DND-41 (cell line): ENCODE results near the gene NOX4.
"Not testable (repeated sequence)": the region's sequence is repeated elsewhere in the genome, so short reads cannot be mapped to it uniquely, and the experiment has no call there.

Experiments used
- ATAC-seq: fragments of 200-7000 bp; cut with Tn5 transposase; 3 replicates; pipeline ENCODE4 v1.9.1; 2021; ENCODE audit warnings: low read depth; ENCODE audit not compliant: insufficient read depth
- DNase-seq: peaks from one replicate; pipeline ENCODE4 v3.0.0-alpha.2; 2020
- H2AFZ ChIP-seq: 2 replicates; pipeline ENCODE4 v1.6.0; 2012; ENCODE audit warnings: low read depth, low read length
- H3K27ac ChIP-seq: 2 replicates; pipeline ENCODE4 v1.5.1; 2012; ENCODE audit warnings: low read length, inconsistent platforms
- H3K27me3 ChIP-seq: fragments of 200-600 bp; sonication (generic); 2 replicates; pipeline ENCODE4 v1.6.0; 2012; ENCODE audit warnings: low read length, mild to moderate bottlenecking, inconsistent platforms; ENCODE audit not compliant: insufficient read depth, poor library complexity
- H3K36me3 ChIP-seq: 2 replicates; pipeline ENCODE4 v1.5.1; 2012; ENCODE audit warnings: low read length, inconsistent platforms; ENCODE audit not compliant: insufficient read depth
- H3K4me1 ChIP-seq: 2 replicates; pipeline ENCODE4 v1.5.1; 2012; ENCODE audit warnings: mild to moderate bottlenecking, low read length; ENCODE audit not compliant: insufficient read depth
- H3K4me2 ChIP-seq: 2 replicates; pipeline ENCODE4 v1.6.0; 2012; ENCODE audit warnings: mild to moderate bottlenecking, moderate library complexity, low read length, inconsistent platforms; ENCODE audit not compliant: insufficient read depth
- H3K4me3 ChIP-seq, 2 experiments: fragments of 200-600 bp in 1 of 2; shearing (Covaris generic) in 1 of 2; 2 replicates each; pipeline ENCODE4 v1.5.1; 2012 to 2016; ENCODE audit warnings: inconsistent platforms in 2 of 2, low read length in 2 of 2, mild to moderate bottlenecking in 2 of 2, low read depth in 1 of 2, moderate library complexity in 1 of 2
- H3K79me2 ChIP-seq: 2 replicates; pipeline ENCODE4 v1.6.0; 2012; ENCODE audit warnings: low read length, inconsistent platforms; ENCODE audit not compliant: insufficient read depth
- H3K9ac ChIP-seq: 2 replicates; pipeline ENCODE4 v1.6.0; 2012; ENCODE audit warnings: low read depth, mild to moderate bottlenecking, inconsistent platforms, low read length, moderate library complexity
- H3K9me3 ChIP-seq: 2 replicates; pipeline ENCODE4 v1.5.1; 2012; ENCODE audit warnings: low read length, moderate library complexity, mild to moderate bottlenecking, inconsistent platforms; ENCODE audit not compliant: insufficient read depth, severe bottlenecking
- H4K20me1 ChIP-seq: 2 replicates; pipeline ENCODE4 v1.6.0; 2012; ENCODE audit warnings: low read length; ENCODE audit not compliant: insufficient read depth
- EZH2 ChIP-seq: IDR thresholded peaks from 3 replicates; pipeline ENCODE4 v1.6.1; 2012; ENCODE audit warnings: borderline replicate concordance, low read depth, mild to moderate bottlenecking, moderate library complexity, low read length, inconsistent platforms; ENCODE audit not compliant: severe bottlenecking
- TF ChIP-seq, protein P1 (sequence below): IDR thresholded peaks from 2 replicates; pipeline ENCODE4 v1.5.1; 2012; ENCODE audit warnings: borderline replicate concordance, low read length, moderate library complexity, mild to moderate bottlenecking; ENCODE audit not compliant: poor library complexity, severe bottlenecking; ENCODE audit errors: extremely low read depth

Gene NOX4

DNA sequence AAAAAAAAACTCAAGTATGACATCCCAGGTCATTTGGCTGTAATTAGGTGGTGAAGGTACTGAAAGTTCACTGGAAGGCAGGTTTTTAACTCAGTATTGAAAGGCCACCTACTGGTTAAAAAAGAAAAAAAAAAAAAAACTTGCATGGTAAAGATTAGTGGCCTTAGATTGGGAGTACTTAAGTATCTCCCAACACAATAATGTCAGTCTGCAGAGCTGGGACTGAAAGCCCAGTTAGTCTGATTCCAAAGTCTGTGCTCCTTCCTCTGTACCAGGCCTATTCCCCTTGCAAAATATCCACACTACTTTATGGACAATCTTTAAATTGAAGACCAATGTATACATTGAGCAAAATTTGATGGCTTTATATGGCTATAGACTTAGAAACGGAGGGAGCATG lies 85.5 kb downstream of the NOX4 start:
- H3K9me3 ChIP-seq, result no peaks in the 10 kb centered on the region
- H3K27me3 ChIP-seq, result no peaks in the 10 kb centered on the region
- H3K36me3 ChIP-seq, result no peaks in the 10 kb centered on the region
- no peaks in the 10 kb centered on the region for H3K79me2 ChIP-seq
- H2AFZ ChIP-seq, result no peak overlapping the region
- DNase-seq, result no peak
- no peak overlapping the region for H3K27ac ChIP-seq
- ATAC-seq, result no peak
- TF ChIP-seq, protein P1, sequence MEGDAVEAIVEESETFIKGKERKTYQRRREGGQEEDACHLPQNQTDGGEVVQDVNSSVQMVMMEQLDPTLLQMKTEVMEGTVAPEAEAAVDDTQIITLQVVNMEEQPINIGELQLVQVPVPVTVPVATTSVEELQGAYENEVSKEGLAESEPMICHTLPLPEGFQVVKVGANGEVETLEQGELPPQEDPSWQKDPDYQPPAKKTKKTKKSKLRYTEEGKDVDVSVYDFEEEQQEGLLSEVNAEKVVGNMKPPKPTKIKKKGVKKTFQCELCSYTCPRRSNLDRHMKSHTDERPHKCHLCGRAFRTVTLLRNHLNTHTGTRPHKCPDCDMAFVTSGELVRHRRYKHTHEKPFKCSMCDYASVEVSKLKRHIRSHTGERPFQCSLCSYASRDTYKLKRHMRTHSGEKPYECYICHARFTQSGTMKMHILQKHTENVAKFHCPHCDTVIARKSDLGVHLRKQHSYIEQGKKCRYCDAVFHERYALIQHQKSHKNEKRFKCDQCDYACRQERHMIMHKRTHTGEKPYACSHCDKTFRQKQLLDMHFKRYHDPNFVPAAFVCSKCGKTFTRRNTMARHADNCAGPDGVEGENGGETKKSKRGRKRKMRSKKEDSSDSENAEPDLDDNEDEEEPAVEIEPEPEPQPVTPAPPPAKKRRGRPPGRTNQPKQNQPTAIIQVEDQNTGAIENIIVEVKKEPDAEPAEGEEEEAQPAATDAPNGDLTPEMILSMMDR, result no peak
- no peak for TF ChIP-seq EZH2
- no peak overlapping the region for H3K4me3 ChIP-seq
- H3K4me2 ChIP-seq, result no peak overlapping the region
- H3K4me1 ChIP-seq, result no peaks in the 10 kb centered on the region
- no peaks in the 10 kb centered on the region for H4K20me1 ChIP-seq
- H3K9ac ChIP-seq, result no peak overlapping the region

DNA sequence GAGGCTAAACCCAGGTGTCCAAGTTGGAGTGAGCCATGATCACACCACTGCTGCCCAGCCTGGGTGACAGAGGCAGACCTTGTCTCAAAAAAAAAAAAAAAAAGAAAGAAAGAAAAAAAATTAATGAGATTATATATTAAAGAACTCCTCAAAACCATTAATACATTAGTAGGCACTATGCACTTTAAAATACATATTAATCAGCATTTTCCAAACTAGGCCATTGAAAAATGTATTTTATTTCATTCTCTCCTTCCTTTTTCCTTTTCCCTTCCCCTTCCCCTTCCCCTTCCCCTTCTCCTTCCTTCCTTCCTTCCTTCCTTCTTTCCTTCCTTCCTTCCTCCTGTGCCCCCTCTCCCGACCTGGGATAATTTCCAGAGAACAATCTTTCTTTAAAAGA lies 99.5 kb downstream of the NOX4 start:
- H2AFZ ChIP-seq, ATAC-seq, DNase-seq, H3K9ac ChIP-seq, H3K4me3 ChIP-seq, H3K36me3 ChIP-seq, H3K27ac ChIP-seq, H4K20me1 ChIP-seq, H3K27me3 ChIP-seq, H3K79me2 ChIP-seq, H3K4me1 ChIP-seq, H3K4me2 ChIP-seq, H3K9me3 ChIP-seq: not testable (repeated sequence)

DNA sequence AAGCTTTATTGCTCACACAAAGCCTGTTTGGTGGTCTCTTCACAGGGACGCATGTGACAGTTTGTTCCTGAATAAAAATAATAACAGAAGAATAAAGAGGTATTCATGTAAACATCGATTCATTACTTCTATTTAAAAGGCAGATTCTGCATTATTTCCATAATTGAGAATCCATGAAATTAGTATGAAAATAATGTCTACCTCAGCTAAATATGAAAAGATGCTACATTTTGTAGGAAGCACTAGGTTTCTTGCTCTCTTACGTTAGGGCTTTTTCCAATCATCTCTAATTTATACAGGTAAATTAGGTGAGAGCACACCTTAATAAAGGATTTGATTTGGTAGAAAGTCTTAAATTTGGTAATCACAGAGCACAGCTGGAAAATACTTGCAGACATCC lies 103.7 kb downstream of the NOX4 start:
- H3K27me3 ChIP-seq, H3K36me3 ChIP-seq, H3K79me2 ChIP-seq, H3K4me3 ChIP-seq, H3K4me1 ChIP-seq, H4K20me1 ChIP-seq, H2AFZ ChIP-seq, H3K4me2 ChIP-seq, DNase-seq, H3K9me3 ChIP-seq, ATAC-seq, H3K9ac ChIP-seq, H3K27ac ChIP-seq: not testable (repeated sequence)

DNA sequence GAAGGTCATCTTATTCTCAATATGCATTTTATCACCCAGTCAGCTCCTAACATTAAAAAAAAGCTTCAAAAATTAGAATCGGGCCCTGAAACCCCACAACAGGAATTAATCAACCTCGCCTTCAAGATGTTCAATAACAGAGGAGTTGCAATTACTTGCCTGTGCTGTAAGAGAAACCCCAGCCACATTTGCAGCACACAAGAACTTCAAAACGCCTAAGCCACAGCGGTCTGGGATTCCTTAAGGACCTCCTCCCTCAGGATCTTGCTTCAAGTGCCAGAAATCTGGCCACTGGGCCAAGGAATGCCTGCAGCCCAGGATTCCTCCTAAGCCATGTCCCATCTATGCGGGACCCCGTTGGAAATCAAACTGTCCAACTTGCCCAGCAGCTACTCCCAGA lies 108.2 kb downstream of the NOX4 start:
- H3K9ac ChIP-seq, H3K4me1 ChIP-seq, H3K36me3 ChIP-seq, H3K79me2 ChIP-seq, H3K9me3 ChIP-seq, H3K4me2 ChIP-seq, H3K4me3 ChIP-seq, H3K27ac ChIP-seq, H3K27me3 ChIP-seq, ATAC-seq, H4K20me1 ChIP-seq, H2AFZ ChIP-seq, DNase-seq: not testable (repeated sequence)

DNA sequence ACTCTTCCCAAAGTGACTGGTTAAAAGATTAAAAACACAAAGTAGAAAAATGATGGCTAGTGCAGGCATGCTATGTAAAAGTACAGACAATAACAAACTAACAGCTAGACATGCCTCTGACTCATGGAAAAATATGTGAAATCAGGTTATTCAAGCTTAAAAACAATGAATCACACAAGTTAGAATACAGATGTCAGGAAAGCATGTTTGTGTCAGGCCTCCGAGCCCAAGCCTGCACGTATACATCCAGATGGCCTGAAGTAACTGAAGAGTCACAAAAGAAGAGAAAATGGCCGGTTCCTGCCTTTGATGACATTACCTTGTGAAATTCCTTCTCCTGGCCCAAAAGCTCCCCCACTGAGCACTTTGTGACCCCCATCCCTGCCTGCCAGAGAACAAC lies 110.1 kb downstream of the NOX4 start:
- Histone ChIP-seq H3K4me2 (no peak overlapping the region), H4K20me1 (no peaks in the 10 kb centered on the region), H3K9ac (no peak overlapping the region), H2AFZ (no peak overlapping the region), H3K4me1 (no peaks in the 10 kb centered on the region), H3K9me3 (no peaks in the 10 kb centered on the region), H3K27ac (no peak overlapping the region), H3K27me3 (no peaks in the 10 kb centered on the region), H3K79me2 (no peaks in the 10 kb centered on the region), H3K4me3 (no peak overlapping the region), H3K36me3 (no peaks in the 10 kb centered on the region)
- DNase-seq, result no peak
- no peak for TF ChIP-seq EZH2
- TF ChIP-seq, protein P1, result no peak
- ATAC-seq, result no peak

DNA sequence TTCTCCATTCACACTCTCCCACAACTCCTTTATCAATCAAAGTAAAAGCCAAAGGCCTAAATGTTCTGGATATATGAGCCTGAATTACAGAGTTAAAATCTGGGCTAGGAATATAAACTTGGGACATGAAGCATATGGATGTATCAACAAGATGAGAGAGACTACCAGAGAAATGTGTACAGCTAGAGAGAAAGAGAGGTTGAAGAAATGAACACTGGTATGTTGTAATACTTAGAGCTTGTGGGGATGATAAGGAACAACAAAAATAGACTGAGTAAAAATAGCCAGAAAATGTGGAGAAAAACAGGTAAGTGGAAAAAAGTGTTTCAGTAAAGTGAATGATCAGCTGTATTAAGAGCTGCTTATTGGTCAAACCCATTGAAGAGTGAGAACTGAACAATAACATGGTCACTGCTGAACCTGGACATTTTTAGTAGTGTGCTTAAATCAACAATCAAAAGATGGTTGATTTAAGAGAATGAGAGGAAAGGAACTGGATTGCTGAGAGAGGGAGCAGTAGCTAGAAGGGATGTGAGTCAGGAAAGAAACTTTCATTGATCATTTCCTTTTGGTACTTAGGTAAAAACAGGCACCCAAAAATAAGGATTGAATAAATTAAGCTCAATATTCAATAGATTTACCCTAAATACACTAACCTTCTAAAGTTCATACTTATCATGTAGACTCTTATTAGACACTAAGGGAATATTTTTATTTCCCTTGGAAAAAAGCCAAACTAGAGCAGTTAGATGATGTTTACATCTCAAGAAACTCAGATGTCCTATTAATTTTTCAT lies 111.0 kb downstream of the NOX4 start:
- not testable (repeated sequence) for H3K27me3 ChIP-seq, H3K9me3 ChIP-seq, DNase-seq, H3K79me2 ChIP-seq, H3K4me1 ChIP-seq, H3K4me2 ChIP-seq, H3K27ac ChIP-seq, H4K20me1 ChIP-seq, H3K9ac ChIP-seq, ATAC-seq, H2AFZ ChIP-seq, H3K4me3 ChIP-seq, H3K36me3 ChIP-seq
